ENCODE results near the gene INF2.

DNA sequence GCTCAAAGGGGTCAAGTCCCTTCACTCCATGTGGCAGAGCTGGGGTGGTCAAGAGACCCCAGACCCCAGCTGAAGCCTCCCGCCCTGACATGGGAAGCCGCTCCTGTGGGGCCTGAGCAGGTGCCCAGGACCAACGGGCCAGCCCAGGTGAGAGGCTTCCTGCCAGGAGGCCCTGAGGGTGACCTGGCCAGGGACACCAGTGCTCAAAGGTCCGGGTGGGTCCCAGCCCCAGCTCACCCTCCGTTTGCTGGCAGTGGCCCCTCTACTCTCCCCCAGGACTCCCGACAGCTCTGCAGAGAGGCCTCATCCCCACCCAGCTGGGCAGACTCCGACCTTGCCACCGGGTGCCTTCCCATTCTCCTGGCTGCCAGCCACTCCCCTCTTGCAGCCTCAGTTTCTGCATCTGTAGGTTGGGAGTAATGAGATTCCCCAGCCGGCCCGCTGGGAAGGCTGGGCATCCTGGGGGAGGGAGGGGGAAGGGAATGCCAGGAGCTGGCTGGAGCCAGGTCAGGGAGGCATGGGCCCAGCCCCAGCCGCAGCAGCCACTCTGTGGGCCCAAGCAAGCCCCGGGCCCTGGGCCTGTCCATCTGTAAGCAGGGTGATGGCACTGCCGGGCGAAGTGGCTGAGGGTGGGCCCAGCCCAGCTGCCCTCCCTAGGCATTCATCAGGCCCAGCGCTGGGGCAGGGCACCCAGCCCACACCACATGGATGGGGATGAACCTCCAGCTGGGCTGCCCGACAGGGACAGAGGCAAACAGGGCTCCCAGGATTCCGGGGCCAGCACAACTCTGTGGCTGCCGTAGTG, 10.3 kb upstream of the INF2 start:
- TF ChIP-seq, protein P1, sequence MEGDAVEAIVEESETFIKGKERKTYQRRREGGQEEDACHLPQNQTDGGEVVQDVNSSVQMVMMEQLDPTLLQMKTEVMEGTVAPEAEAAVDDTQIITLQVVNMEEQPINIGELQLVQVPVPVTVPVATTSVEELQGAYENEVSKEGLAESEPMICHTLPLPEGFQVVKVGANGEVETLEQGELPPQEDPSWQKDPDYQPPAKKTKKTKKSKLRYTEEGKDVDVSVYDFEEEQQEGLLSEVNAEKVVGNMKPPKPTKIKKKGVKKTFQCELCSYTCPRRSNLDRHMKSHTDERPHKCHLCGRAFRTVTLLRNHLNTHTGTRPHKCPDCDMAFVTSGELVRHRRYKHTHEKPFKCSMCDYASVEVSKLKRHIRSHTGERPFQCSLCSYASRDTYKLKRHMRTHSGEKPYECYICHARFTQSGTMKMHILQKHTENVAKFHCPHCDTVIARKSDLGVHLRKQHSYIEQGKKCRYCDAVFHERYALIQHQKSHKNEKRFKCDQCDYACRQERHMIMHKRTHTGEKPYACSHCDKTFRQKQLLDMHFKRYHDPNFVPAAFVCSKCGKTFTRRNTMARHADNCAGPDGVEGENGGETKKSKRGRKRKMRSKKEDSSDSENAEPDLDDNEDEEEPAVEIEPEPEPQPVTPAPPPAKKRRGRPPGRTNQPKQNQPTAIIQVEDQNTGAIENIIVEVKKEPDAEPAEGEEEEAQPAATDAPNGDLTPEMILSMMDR (IDR thresholded peaks at IDR 0.05), result no peak
- no peak for TF ChIP-seq POLR2A (IDR thresholded peaks at IDR 0.05)

All from right lobe of liver (tissue), 4 donors.